ENCODE measurements around the gene ZFPL1. TPM values are rescaled to one million over a fixed set of nuclear protein-coding genes. Genes with fewer than 3 reads are reported as not detected.
A peak's percentile ranks its signal among the peaks of the same experiment; 100 is the strongest.

Gene ZFPL1
- total and polyA plus RNA-seq, 2 donors (not counting 3 experiments of a cell fraction or from before 2014, with no cell fraction given): 37.6 to 139 TPM

DNA sequence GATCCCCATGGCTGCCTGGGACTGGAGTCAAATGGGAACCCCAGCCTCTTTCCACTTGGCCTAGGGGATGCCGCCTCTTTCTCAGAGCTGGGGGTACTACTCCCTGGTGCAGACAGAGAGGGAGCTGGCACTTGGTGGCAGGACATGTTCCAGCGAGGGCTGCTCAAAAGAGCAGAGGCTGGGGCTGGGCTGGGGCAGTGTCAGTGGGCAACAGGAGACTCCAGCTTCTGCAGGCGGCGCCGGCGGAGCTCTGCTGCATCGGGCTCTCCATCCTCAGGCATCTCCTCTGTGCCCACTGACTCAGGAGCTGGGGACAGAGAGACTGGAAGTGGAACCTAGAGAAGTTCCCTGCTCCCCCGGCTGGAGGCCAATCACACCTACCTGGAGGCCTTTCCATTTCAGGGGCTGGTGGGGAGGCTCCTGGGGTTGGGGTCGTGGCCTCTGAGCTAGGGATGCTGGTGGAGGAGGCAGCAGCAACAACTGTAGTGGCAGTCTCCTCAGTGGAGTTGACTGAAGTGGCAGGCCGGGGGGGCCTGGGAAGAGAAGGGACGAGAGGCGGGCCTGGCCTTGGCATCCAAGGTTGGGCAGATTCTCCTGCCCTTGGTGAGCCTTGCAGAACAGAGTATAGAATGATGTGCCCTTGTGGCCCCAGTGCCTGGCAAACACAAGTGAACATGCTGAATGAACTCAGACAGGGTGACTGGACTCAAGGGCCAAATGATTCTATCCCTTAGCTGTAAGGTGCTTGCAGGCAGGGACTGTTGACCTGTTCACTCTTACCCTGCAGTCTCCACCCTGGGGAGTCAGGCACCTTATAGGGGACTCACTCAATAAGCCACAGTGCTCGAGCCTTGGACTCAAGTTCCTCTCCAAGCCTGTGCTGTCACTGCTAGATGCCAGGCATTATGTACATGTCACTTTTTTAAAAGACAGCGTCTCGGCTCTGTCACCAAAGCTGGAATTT, 44.4 kb downstream of the ZFPL1 start:
- no peak for FAIRE-seq
- Histone ChIP-seq H3K4me3 (replicated peaks in 1 of 3; ENCODE audit: insufficient read depth in 1 of 3, low read depth in 1 of 3, low read length in 3 of 3) (no peak overlapping the region), H3K27me3 (ENCODE audit: control insufficient read depth in 2 of 2, insufficient read depth in 2 of 2, low read length in 2 of 2) (no peaks in the 10 kb centered on the region), H3K9me3 (replicated peaks; ENCODE audit: control insufficient read depth, insufficient read depth, low read length) (no peaks in the 10 kb centered on the region), H4K20me1 (replicated peaks; ENCODE audit: control insufficient read depth, extremely low read depth, insufficient read depth, low read length) (no peaks in the 10 kb centered on the region), H3K36me3 (ENCODE audit: control insufficient read depth in 2 of 2, extremely low read depth in 1 of 2, insufficient read depth in 2 of 2, low read length in 2 of 2) (peaks cover 11 to 58% of the 10 kb centered on the region in 2 experiments), H3K79me2 (ENCODE audit: control insufficient read depth, insufficient read depth, low read length) (peaks cover 14% of the 10 kb centered on the region), H3K27ac (ENCODE audit: insufficient read depth, low read depth, low read length) (no peak overlapping the region), H2AFZ (ENCODE audit: low read depth, low read length) (no peak overlapping the region), H3K4me2 (ENCODE audit: insufficient read depth, low read length) (no peak overlapping the region), H3K9ac (replicated peaks; ENCODE audit: extremely low read depth, insufficient read depth, low read length) (no peak overlapping the region), H3K4me1 (ENCODE audit: control insufficient read depth, extremely low read depth, insufficient read depth, low read length) (peaks cover 6% of the 10 kb centered on the region), H3K9me1 (replicated peaks; ENCODE audit: control insufficient read depth, extremely low read depth, insufficient read depth, low read length) (no peaks in the 10 kb centered on the region)
- dilution Hi-C loops (cut with MboI; ENCODE audit: extremely low pct_ligation_motif_present, low sequenced_read_pairs): no loop called here
- CTCF ChIA-PET: interaction anchor here (1.2 kb wide), 2 partner anchors 11 to 18 kb away, joined by 3 read pairs; partner anchors contain the start of gene ZNHIT2
- BruUV-seq (replicated peaks): TSS peak; percentile 23
- no peak for DNase-seq (ENCODE audit: low read depth, low spot score)
- intact Hi-C loops (cut with micrococcal nuclease): no loop called here
- POLR2A ChIA-PET: interaction anchor here (1.5 kb wide), 1 partner anchor 11 kb away, joined by 4 read pairs; the partner anchor contains the start of gene ZNHIT2
- TF ChIP-seq MYC (IDR thresholded peaks at IDR 0.05; ENCODE audit: low read depth, low read length) (no peak), CTCF (IDR thresholded peaks at IDR 0.05; ENCODE audit: extremely low read depth in 1 of 2, insufficient read depth in 1 of 2, low read depth in 1 of 2, low read length in 2 of 2) (no peak), GATA2 (IDR thresholded peaks at IDR 0.05; ENCODE audit: insufficient read depth, insufficient read length, low read depth, low read length) (no peak), POLR2AphosphoS5 (IDR thresholded peaks at IDR 0.05; ENCODE audit: insufficient read depth, low read depth, low read length) (no peak), FOS (IDR thresholded peaks at IDR 0.05; ENCODE audit: borderline replicate concordance, insufficient read depth, low read length) (no peak), JUN (IDR thresholded peaks at IDR 0.05; ENCODE audit: borderline replicate concordance, insufficient read depth, insufficient read length, low read depth) (no peak), MAX (IDR thresholded peaks at IDR 0.05; ENCODE audit: insufficient read depth, insufficient read length) (no peak), POLR2A (IDR thresholded peaks at IDR 0.05; ENCODE audit: low read depth, low read length) (no peak), EZH2 (IDR thresholded peaks at IDR 0.05; ENCODE audit: borderline replicate concordance, low read depth, low read length, severe bottlenecking) (no peak)

Measured in endothelial cell of umbilical vein (primary cell).